HG03571 (cell line): ENCODE measurements around the gene TMEM129.
"Not testable (repeated sequence)": the region's sequence is repeated elsewhere in the genome, so short reads cannot be mapped to it uniquely, and the experiment has no call there.

ENCODE experiments used
- ATAC-seq: cut with Tn5 transposase; IDR thresholded peaks from one replicate; pipeline ENCODE4 v1.9.1; 2021; ENCODE audit not compliant: unreplicated experiment

The TMEM129 gene

GRCh38 chr4:1701671-1702070 is 19.5 kb downstream of the TMEM129 start:
- ATAC-seq, result not testable (repeated sequence)

GRCh38 chr4:1695913-1696312 is 25.2 kb downstream of the TMEM129 start:
- no peak for ATAC-seq

- peak; percentile 85 for ATAC-seq
Observed at GRCh38 chr4:1693131-1693896, 27.8 kb downstream of the TMEM129 start.

GRCh38 chr4:1691737-1692373 is 29.3 kb downstream of the TMEM129 start:
- no peak for ATAC-seq

- ATAC-seq, result no peak
Observed at GRCh38 chr4:1690698-1691097, 30.4 kb downstream of the TMEM129 start.

GRCh38 chr4:1686440-1687036 is 34.6 kb downstream of the TMEM129 start:
- no peak for ATAC-seq

- ATAC-seq, result no peak
Observed at GRCh38 chr4:1685235-1686150, 35.6 kb downstream of the TMEM129 start.

GRCh38 chr4:1684506-1685234 is 36.5 kb downstream of the TMEM129 start:
- no peak for ATAC-seq

GRCh38 chr4:1683736-1684505 is 37.2 kb downstream of the TMEM129 start, which contains the start of gene FAM53A:
TSS of gene FAM53A (minus strand) at chr4:1684313. CDS start at chr4:1668741, 15,572 bp downstream.
- peak; percentile 83 for ATAC-seq

GRCh38 chr4:1683261-1683735 is 37.8 kb downstream of the TMEM129 start:
- ATAC-seq, result no peak

GRCh38 chr4:1682860-1683259 is 38.3 kb downstream of the TMEM129 start:
- ATAC-seq, result no peak

- no peak for ATAC-seq
Observed at GRCh38 chr4:1678244-1678643, 42.9 kb downstream of the TMEM129 start.

GRCh38 chr4:1676605-1677525 is 44.3 kb downstream of the TMEM129 start:
- no peak for ATAC-seq

- no peak for ATAC-seq
Observed at GRCh38 chr4:1675802-1676137, 45.4 kb downstream of the TMEM129 start.

GRCh38 chr4:1675136-1675801 is 45.9 kb downstream of the TMEM129 start:
- ATAC-seq, result no peak

- no peak for ATAC-seq
Observed at GRCh38 chr4:1674682-1675081, 46.4 kb downstream of the TMEM129 start.

GRCh38 chr4:1673671-1674070 is 47.5 kb downstream of the TMEM129 start:
- ATAC-seq, result no peak

GRCh38 chr4:1671011-1671410 is 50.1 kb downstream of the TMEM129 start:
- ATAC-seq, result not testable (repeated sequence)
